HepG2 (cell line): Measurements from ENCODE around the gene SLC35B4. TPM values are rescaled to one million over a fixed set of nuclear protein-coding genes. Genes with fewer than 3 reads are reported as not detected.

ENCODE experiments used
- ATAD3A ChIP-seq: sonication (generic); formaldehyde crosslinking; IDR thresholded peaks from 2 replicates; pipeline ENCODE4 v1.4.0; 2020; ENCODE audit warnings: missing genetic modification reagents
- BRCA1 ChIP-seq: sonication (generic); formaldehyde crosslinking; IDR thresholded peaks from 2 replicates; pipeline ENCODE4 v1.4.0; 2020; ENCODE audit warnings: missing genetic modification reagents
- CBX1 ChIP-seq: IDR thresholded peaks from one replicate; pipeline ENCODE4 v1.6.1; 2016; ENCODE audit warnings: antibody characterized with exemption, low read depth
- GATAD1 ChIP-seq: IDR thresholded peaks from 2 replicates; pipeline ENCODE4 v1.6.1; 2016; ENCODE audit warnings: missing genetic modification reagents, missing compliant biosample characterization
- GLMP ChIP-seq: sonication (generic); formaldehyde crosslinking; IDR thresholded peaks from 2 replicates; pipeline ENCODE4 v1.9.0; 2021; ENCODE audit warnings: missing genetic modification reagents, mild to moderate bottlenecking, borderline replicate concordance
- IKZF4 ChIP-seq: sonication (generic); formaldehyde crosslinking; IDR thresholded peaks from 2 replicates; pipeline ENCODE4 v1.5.1; 2020; ENCODE audit warnings: borderline replicate concordance, mild to moderate bottlenecking, low read depth, missing genetic modification reagents; ENCODE audit errors: not compliant biosample characterization
- JUND ChIP-seq: sonication (generic); formaldehyde crosslinking; IDR thresholded peaks from 2 replicates; pipeline ENCODE4 v1.8.0; 2022; ENCODE audit warnings: mild to moderate bottlenecking, missing genetic modification reagents
- KLF6 ChIP-seq: IDR thresholded peaks from 2 replicates; pipeline ENCODE4 v1.8.0; 2016; ENCODE audit warnings: missing biosample characterization, missing genetic modification reagents
- MYPOP ChIP-seq: sonication (generic); formaldehyde crosslinking; IDR thresholded peaks from 2 replicates; pipeline ENCODE4 v1.8.1; 2023; ENCODE audit warnings: mild to moderate bottlenecking, moderate library complexity, missing genetic modification reagents
- PHF5A ChIP-seq: IDR thresholded peaks from one replicate; pipeline ENCODE4 v1.6.1; 2018; ENCODE audit warnings: low read depth, missing genetic modification reagents; ENCODE audit not compliant: unreplicated experiment
- RAD51 ChIP-seq: fragments of 450-650 bp; IDR thresholded peaks from 2 replicates; pipeline ENCODE4 v1.6.1; 2016; ENCODE audit warnings: borderline replicate concordance
- TCF7 ChIP-seq: sonication (generic); IDR thresholded peaks from 2 replicates; pipeline ENCODE4 v1.6.1; 2016; ENCODE audit warnings: antibody characterized with exemption, low read depth
- ZFP36L1 ChIP-seq: sonication (generic); formaldehyde crosslinking; IDR thresholded peaks from 2 replicates; pipeline ENCODE4 v1.8.0; 2022; ENCODE audit warnings: mild to moderate bottlenecking, missing genetic modification reagents, moderate library complexity
- ZGPAT ChIP-seq: IDR thresholded peaks from 2 replicates; pipeline ENCODE4 v1.6.1; 2016; ENCODE audit warnings: mild to moderate bottlenecking
- ZNF362 ChIP-seq: sonication (generic); formaldehyde crosslinking; IDR thresholded peaks from 2 replicates; pipeline ENCODE4 v1.4.0; 2020; ENCODE audit warnings: missing genetic modification reagents, mild to moderate bottlenecking, borderline replicate concordance
- ZNF605 ChIP-seq: sonication (generic); formaldehyde crosslinking; IDR thresholded peaks from 2 replicates; pipeline ENCODE4 v1.8.0; 2022; ENCODE audit warnings: mild to moderate bottlenecking, missing genetic modification reagents
- ZNF609 ChIP-seq: sonication (generic); formaldehyde crosslinking; IDR thresholded peaks from 2 replicates; pipeline ENCODE4 v1.4.0; 2020; ENCODE audit warnings: mild to moderate bottlenecking, missing genetic modification reagents, borderline replicate concordance
- ZNF790 ChIP-seq: sonication (generic); formaldehyde crosslinking; IDR thresholded peaks from 2 replicates; pipeline ENCODE4 v1.8.0; 2022; ENCODE audit warnings: missing genetic modification reagents, mild to moderate bottlenecking, borderline replicate concordance
- ZNF83 ChIP-seq: sonication (generic); formaldehyde crosslinking; IDR thresholded peaks from 2 replicates; pipeline ENCODE4 v1.4.0; 2020; ENCODE audit warnings: missing genetic modification reagents, mild to moderate bottlenecking, borderline replicate concordance
- ZSCAN21 ChIP-seq: sonication (generic); formaldehyde crosslinking; IDR thresholded peaks from 2 replicates; pipeline ENCODE4 v1.8.0; 2022; ENCODE audit warnings: mild to moderate bottlenecking, missing genetic modification reagents, moderate library complexity, borderline replicate concordance
- polyA plus RNA-seq, 8 experiments: library from polyadenylated mRNA; depleted of rRNA in 3 of 8; stranded (reverse) in 7 of 8; unstranded in 1 of 8; fragments of >200 nt; fragmentation: Illumina TruSeq in 4 of 8; extraction: Trizol in 4 of 8; gene quantifications; 2 replicates each; pipeline versions ENCODE4 v1.2.1 to v1.2.3, GENCODE V29; 2011 to 2016; ENCODE audit warnings: low read depth in 4 of 8, missing spikeins in 1 of 8, mixed read lengths in 1 of 8; ENCODE audit not compliant: insufficient read depth in 1 of 8
- total RNA-seq, 5 experiments: library from RNA; depleted of rRNA; stranded (reverse); fragments of >200 nt; fragmentation: Illumina TruSeq; extraction: Trizol; gene quantifications; 2 replicates each; pipeline ENCODE4 v1.2.3, GENCODE V29; 2016; ENCODE audit warnings: low read depth in 1 of 5

SLC35B4 gene
- total and polyA plus RNA-seq, 2 of the 13 experiments (the other 11 are each of a cell fraction or from before 2014, with no cell fraction given): 17.1 to 17.8 TPM

- TF ChIP-seq MYPOP (CRISPR knock-in tag) (no peak), BRCA1 (CRISPR knock-in tag) (no peak), ZFP36L1 (no peak), GLMP (CRISPR knock-in tag) (no peak), TCF7 (peak; percentile 61), ZNF362 (CRISPR knock-in tag) (no peak), ZGPAT (CRISPR knock-in tag) (peak; percentile 64; the same call in 1 of the 2 replicates), ATAD3A (no peak), CBX1 (no peak), RAD51 (no peak), ZNF790 (CRISPR knock-in tag) (no peak), PHF5A (CRISPR knock-in tag) (no peak), IKZF4 (CRISPR knock-in tag) (no peak), ZNF83 (no peak), ZNF605 (no peak), KLF6 (CRISPR knock-in tag) (no peak), JUND (CRISPR knock-in tag) (no peak), GATAD1 (CRISPR knock-in tag) (peak; percentile 42; the same call in 1 of the 2 replicates), ZNF609 (CRISPR knock-in tag) (peak; percentile 58; the same call in 1 of the 2 replicates), ZSCAN21 (CRISPR knock-in tag) (no peak)
These were observed 49.8 kb upstream of the SLC35B4 start (continued) for GRCh38 chr7:134366481-134366880.
